ENCODE results near the gene PDCD6IP. TPM values are rescaled to one million over a fixed set of nuclear protein-coding genes. Genes with fewer than 3 reads are reported as not detected.

The PDCD6IP gene
- total RNA-seq, 4 donors from 2014 or later = 93.9 to 181 (median 127) TPM

DNA sequence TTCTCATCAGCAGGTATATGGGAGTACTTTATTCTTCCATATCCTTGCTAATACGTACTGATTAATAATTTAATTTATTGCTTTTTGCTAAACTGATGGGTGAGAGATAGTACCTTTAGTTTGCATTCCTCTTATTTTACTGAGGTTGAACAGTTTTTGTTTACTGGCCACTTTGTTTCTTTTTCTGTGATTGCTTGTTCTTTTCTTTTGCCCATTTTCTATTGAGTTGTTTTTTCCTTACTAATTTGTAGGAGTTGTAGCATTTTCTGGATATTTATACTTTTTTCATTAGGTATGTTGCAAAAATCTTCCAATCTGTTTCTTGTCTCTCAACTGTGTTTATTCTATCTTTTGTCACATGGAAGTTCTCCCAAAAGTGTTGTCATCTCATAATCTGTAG is 4.8 kb downstream of the PDCD6IP start:
- in situ Hi-C loops (cut with MboI; ENCODE audit: low sequenced_read_pairs in 4 of 4) = no loop called here
- H3K27ac ChIP-seq = no peak overlapping the region
- no peaks in the 10 kb centered on the region for H3K27me3 ChIP-seq
- DNase-seq (no peak), ATAC-seq (no peak)
- TF ChIP-seq, protein P1, sequence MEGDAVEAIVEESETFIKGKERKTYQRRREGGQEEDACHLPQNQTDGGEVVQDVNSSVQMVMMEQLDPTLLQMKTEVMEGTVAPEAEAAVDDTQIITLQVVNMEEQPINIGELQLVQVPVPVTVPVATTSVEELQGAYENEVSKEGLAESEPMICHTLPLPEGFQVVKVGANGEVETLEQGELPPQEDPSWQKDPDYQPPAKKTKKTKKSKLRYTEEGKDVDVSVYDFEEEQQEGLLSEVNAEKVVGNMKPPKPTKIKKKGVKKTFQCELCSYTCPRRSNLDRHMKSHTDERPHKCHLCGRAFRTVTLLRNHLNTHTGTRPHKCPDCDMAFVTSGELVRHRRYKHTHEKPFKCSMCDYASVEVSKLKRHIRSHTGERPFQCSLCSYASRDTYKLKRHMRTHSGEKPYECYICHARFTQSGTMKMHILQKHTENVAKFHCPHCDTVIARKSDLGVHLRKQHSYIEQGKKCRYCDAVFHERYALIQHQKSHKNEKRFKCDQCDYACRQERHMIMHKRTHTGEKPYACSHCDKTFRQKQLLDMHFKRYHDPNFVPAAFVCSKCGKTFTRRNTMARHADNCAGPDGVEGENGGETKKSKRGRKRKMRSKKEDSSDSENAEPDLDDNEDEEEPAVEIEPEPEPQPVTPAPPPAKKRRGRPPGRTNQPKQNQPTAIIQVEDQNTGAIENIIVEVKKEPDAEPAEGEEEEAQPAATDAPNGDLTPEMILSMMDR (IDR thresholded peaks at IDR 0.05 in 4 of 5, conservative IDR thresholded peaks at IDR 0.05 in 1 of 5) = no peak
- TF ChIP-seq POLR2A (IDR thresholded peaks at IDR 0.05) = no peak
- no peaks in the 10 kb centered on the region for H3K9me3 ChIP-seq
- peaks cover 45 to 57% of the 10 kb centered on the region in 2 donors for H3K4me1 ChIP-seq
- no peaks in the 10 kb centered on the region for H3K36me3 ChIP-seq
- no peak overlapping the region for H3K4me3 ChIP-seq
- intact Hi-C loops (cut with DNase I; ENCODE audit: low total_unique reads) = no loop called here

DNA sequence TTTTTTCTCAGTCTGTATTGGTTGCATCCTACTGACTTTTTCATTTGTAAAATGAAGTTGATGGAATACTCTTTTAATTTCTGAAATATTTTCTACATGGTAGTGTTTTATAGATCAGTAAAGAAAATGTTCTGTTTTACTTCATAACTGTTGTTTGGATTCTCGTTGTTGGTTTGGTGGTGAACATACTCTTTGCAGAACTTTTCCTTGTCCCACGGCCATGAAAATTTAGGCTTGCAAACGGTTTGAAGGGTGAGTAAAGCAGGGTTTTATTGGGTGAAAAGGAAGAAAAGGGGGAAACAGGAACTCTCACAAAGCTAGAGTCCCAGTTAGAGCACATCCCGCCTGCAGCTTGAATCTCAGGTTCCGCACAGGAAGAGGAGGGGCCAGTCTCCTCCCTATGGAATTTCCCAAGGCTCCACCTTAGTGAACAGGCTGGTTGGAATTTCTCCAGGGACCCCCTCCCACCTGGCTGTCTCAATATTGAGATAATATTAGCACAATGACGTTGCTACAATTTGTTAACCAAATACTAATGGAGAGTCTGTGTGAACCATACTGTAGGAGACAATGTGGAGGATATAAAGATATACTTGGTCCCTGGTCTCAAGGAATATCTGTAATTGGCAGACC is 5.6 kb downstream of the PDCD6IP start:
- Histone ChIP-seq H3K36me3 (no peaks in the 10 kb centered on the region), H3K4me1 (peaks cover 45 to 59% of the 10 kb centered on the region in 2 donors), H3K4me3 (no peak overlapping the region), H3K27me3 (no peaks in the 10 kb centered on the region), H3K9me3 (no peaks in the 10 kb centered on the region), H3K27ac (no peak overlapping the region)
- in situ Hi-C loops (cut with MboI; ENCODE audit: low sequenced_read_pairs in 4 of 4) = no loop called here
- DNase-seq (no peak), ATAC-seq (no peak)
- no peak for TF ChIP-seq POLR2A (IDR thresholded peaks at IDR 0.05)
- TF ChIP-seq, protein P1 (IDR thresholded peaks at IDR 0.05 in 4 of 5, conservative IDR thresholded peaks at IDR 0.05 in 1 of 5) = no peak
- intact Hi-C loops (cut with DNase I; ENCODE audit: low total_unique reads) = no loop called here

DNA sequence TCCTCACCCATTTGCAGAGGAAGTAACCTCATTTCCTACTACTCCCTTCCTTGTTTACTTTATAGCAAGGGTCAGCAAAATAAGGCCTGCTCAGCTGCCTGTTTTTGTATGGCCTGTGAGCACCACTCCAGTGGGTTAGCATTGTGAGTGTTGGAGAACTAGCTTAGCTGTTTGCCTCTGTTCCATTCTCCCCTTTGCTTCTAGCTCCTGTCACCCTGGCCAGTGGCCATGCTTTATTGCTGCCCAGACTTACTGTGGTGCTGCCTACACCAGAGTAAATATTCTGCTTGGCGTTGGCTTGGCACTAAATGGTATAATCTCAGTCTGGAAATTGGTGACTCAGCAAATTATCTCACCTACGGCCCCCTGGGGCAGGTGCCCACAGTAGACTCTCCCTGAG is 8.8 kb downstream of the PDCD6IP start:
- Histone ChIP-seq H3K4me1 (peaks cover 24 to 39% of the 10 kb centered on the region in 2 donors), H3K36me3 (no peaks in the 10 kb centered on the region), H3K27me3 (no peaks in the 10 kb centered on the region), H3K9me3 (no peaks in the 10 kb centered on the region), H3K4me3 (no peak overlapping the region), H3K27ac (peak overlapping the region in 2 of 4 donors; percentile 16 to 35)
- in situ Hi-C loops (cut with MboI; ENCODE audit: low sequenced_read_pairs in 4 of 4) (no loop called here), intact Hi-C loops (cut with DNase I; ENCODE audit: low total_unique reads) (no loop called here)
- ATAC-seq (no peak), DNase-seq (no peak)
- TF ChIP-seq, protein P1 (IDR thresholded peaks at IDR 0.05 in 4 of 5, conservative IDR thresholded peaks at IDR 0.05 in 1 of 5) = no peak
- no peak for TF ChIP-seq POLR2A (IDR thresholded peaks at IDR 0.05)

DNA sequence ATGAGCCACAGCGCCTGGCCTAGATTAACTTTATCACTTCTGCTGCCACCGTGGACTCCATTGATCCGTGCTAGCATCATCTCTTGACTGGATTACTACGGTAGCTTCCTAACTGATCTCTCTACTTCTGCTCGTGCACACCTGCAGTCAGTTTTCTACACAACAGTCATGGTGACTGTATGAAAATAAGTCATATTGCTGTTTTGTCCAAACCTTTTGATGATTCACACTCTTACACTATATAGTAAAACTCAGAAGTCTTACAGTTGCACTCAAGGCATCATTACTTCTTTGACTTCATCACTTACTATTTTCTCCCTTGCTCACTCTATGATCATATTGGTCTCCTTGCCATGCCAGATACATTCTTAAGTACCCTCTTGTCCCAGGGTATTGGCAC is 10.1 kb downstream of the PDCD6IP start:
- ATAC-seq = no peak
- no peak overlapping the region for H3K27ac ChIP-seq
- H3K27me3 ChIP-seq = no peaks in the 10 kb centered on the region
- no peak overlapping the region for H3K4me3 ChIP-seq
- no peaks in the 10 kb centered on the region for H3K36me3 ChIP-seq
- DNase-seq = no peak
- H3K4me1 ChIP-seq = peaks cover 22 to 32% of the 10 kb centered on the region in 2 donors
- intact Hi-C loops (cut with DNase I; ENCODE audit: low total_unique reads) = no loop called here
- in situ Hi-C loops (cut with MboI; ENCODE audit: low sequenced_read_pairs in 4 of 4) = no loop called here
- no peaks in the 10 kb centered on the region for H3K9me3 ChIP-seq
- TF ChIP-seq, protein P1 (IDR thresholded peaks at IDR 0.05 in 4 of 5, conservative IDR thresholded peaks at IDR 0.05 in 1 of 5) = no peak
- no peak for TF ChIP-seq POLR2A (IDR thresholded peaks at IDR 0.05)

DNA sequence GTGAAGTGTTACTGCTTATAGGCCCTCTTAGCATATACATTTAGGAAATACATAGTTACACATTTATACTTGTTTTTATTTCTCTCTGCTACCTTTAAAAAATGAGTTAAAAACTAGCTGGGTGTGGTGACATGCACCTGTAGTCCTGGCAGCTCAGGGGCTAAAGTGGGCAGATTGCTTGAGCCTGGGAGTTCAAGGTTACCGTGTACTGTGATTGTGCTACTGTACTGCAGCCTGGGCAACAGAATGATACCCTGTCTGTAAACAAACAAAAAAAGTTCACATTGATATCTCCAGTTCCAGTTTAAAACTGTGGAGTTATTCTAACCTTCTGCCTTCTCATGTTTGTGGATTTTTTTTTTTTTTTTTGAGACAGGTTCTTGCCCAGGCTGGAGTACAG is 12.1 kb downstream of the PDCD6IP start:
- in situ Hi-C loops (cut with MboI; ENCODE audit: low sequenced_read_pairs in 4 of 4) = no loop called here
- no peaks in the 10 kb centered on the region for H3K27me3 ChIP-seq
- H3K4me1 ChIP-seq = peaks cover 22 to 32% of the 10 kb centered on the region in 2 donors
- TF ChIP-seq POLR2A (IDR thresholded peaks at IDR 0.05) = no peak
- TF ChIP-seq, protein P1 (IDR thresholded peaks at IDR 0.05 in 4 of 5, conservative IDR thresholded peaks at IDR 0.05 in 1 of 5) = no peak
- no peaks in the 10 kb centered on the region for H3K9me3 ChIP-seq
- H3K27ac ChIP-seq = no peak overlapping the region
- H3K36me3 ChIP-seq = peaks cover 0 to 4% of the 10 kb centered on the region in 2 donors
- no peak for ATAC-seq
- intact Hi-C loops (cut with DNase I; ENCODE audit: low total_unique reads) = no loop called here
- no peak for DNase-seq
- no peak overlapping the region for H3K4me3 ChIP-seq

Measured in gastrocnemius medialis (tissue), 4 donors.